K562 (cell line): ENCODE data around the gene CHPF2. TPM values are rescaled to one million over a fixed set of nuclear protein-coding genes. Genes with fewer than 3 reads are reported as not detected.
A peak's percentile ranks its signal among the peaks of the same experiment; 100 is the strongest.

Source experiments
- ATF1 ChIP-seq, 2 experiments: fragments of 450-650 bp in 1 of 2; IDR thresholded peaks; 2 replicates each; pipeline ENCODE4 v1.6.1; 2016; ENCODE audit warnings: missing compliant biosample characterization in 1 of 2, missing genetic modification characterization in 1 of 2
- ATF7 ChIP-seq: fragments of 450-650 bp; IDR thresholded peaks from 2 replicates; pipeline ENCODE4 v1.7.1; 2014; ENCODE audit warnings: mild to moderate bottlenecking, moderate library complexity
- BMI1 ChIP-seq: fragments of 150-350 bp; IDR thresholded peaks from 2 replicates; pipeline ENCODE4 v1.6.1; 2014; ENCODE audit warnings: low read length
- C11orf30 ChIP-seq: fragments of 450-650 bp; IDR thresholded peaks from 2 replicates; pipeline ENCODE4 v1.6.1; 2016; ENCODE audit warnings: low read depth, mild to moderate bottlenecking
- CBX8 ChIP-seq: fragments of 200-600 bp; sonication (generic); IDR thresholded peaks from 2 replicates; pipeline ENCODE4 v1.6.1; 2012; ENCODE audit warnings: borderline replicate concordance, mixed run types, low read depth, mild to moderate bottlenecking, moderate library complexity, mixed read lengths, low read length, control low read depth, inconsistent platforms; ENCODE audit not compliant: poor library complexity, severe bottlenecking; ENCODE audit errors: extremely low read depth
- DNMT1 ChIP-seq: fragments of 450-650 bp; IDR thresholded peaks from 2 replicates; pipeline ENCODE4 v1.6.1; 2016; ENCODE audit warnings: antibody characterized with exemption, mild to moderate bottlenecking
- FIP1L1 ChIP-seq: fragments of 200-400 bp; formaldehyde crosslinking; IDR thresholded peaks from 2 replicates; pipeline ENCODE4 v1.6.1; 2018; ENCODE audit warnings: mild to moderate bottlenecking, low read depth, low read length; ENCODE audit not compliant: poor library complexity, severe bottlenecking
- FOXK1 ChIP-seq: sonication (generic); formaldehyde crosslinking; IDR thresholded peaks from 2 replicates; pipeline ENCODE4 v1.8.0; 2022; ENCODE audit warnings: missing genetic modification reagents, mild to moderate bottlenecking, borderline replicate concordance
- FOXK2 ChIP-seq, 2 experiments: fragments of 450-650 bp; IDR thresholded peaks in 1 of 2; conservative IDR thresholded peaks in 1 of 2; 2 replicates each; pipeline ENCODE4 v1.6.1; 2016; ENCODE audit warnings: low read depth in 2 of 2, mild to moderate bottlenecking in 1 of 2
- HCFC1 ChIP-seq: IDR thresholded peaks from 2 replicates; pipeline ENCODE4 v1.6.1; 2012; ENCODE audit warnings: low read depth, low read length, improper control_type of control experiment
- KDM5B ChIP-seq: fragments of 200-600 bp; sonication (generic); IDR thresholded peaks from 2 replicates; pipeline ENCODE4 v1.6.1; 2012; ENCODE audit warnings: low read depth, mild to moderate bottlenecking, moderate library complexity, low read length, control low read depth, inconsistent platforms; ENCODE audit not compliant: insufficient replicate concordance
- NEUROD1 ChIP-seq: fragments of 150-350 bp; IDR thresholded peaks from 2 replicates; pipeline ENCODE4 v1.6.1; 2014; ENCODE audit warnings: borderline replicate concordance, low read length, low read depth; ENCODE audit not compliant: partially characterized antibody
- PBX2 ChIP-seq, 2 experiments: IDR thresholded peaks in 1 of 2; conservative IDR thresholded peaks in 1 of 2; 2 replicates each; pipeline ENCODE4 v1.6.1; 2016; ENCODE audit warnings: low read depth in 2 of 2, mild to moderate bottlenecking in 1 of 2, missing compliant biosample characterization in 1 of 2, missing genetic modification characterization in 1 of 2, moderate library complexity in 1 of 2
- PURB ChIP-seq: sonication (generic); formaldehyde crosslinking; IDR thresholded peaks from 2 replicates; pipeline ENCODE4 v1.9.0; 2021; ENCODE audit warnings: low read depth, mild to moderate bottlenecking, missing genetic modification reagents
- RB1 ChIP-seq: fragments of 450-650 bp; IDR thresholded peaks from 2 replicates; pipeline ENCODE4 v1.6.1; 2017; ENCODE audit warnings: low read depth, mild to moderate bottlenecking
- RBM14 ChIP-seq: fragments of 200-400 bp; formaldehyde crosslinking; IDR thresholded peaks from 2 replicates; pipeline ENCODE4 v1.6.1; 2018; ENCODE audit warnings: low read depth, mild to moderate bottlenecking, low read length, moderate library complexity, borderline replicate concordance; ENCODE audit not compliant: insufficient read depth
- SMARCA4 ChIP-seq: fragments of 450-650 bp; IDR thresholded peaks from 2 replicates; pipeline ENCODE4 v1.6.1; 2016
- ZNF143 ChIP-seq: sonication (generic); formaldehyde crosslinking; IDR thresholded peaks from 2 replicates; pipeline ENCODE4 v1.9.0; 2022; ENCODE audit warnings: mild to moderate bottlenecking, missing genetic modification reagents
- polyA plus RNA-seq, 8 experiments: library from polyadenylated mRNA; depleted of rRNA in 4 of 8; stranded (reverse) in 5 of 8; unstranded in 3 of 8; fragments of >200 nt; fragmentation: Nextera tagmentation in 2 of 8; fragmentation: Illumina TruSeq in 1 of 8; extraction: Ambion mirVana in 2 of 8; extraction: Trizol in 1 of 8; gene quantifications; 2 replicates each; pipeline versions ENCODE4 v1.2.1 to v1.2.3, GENCODE V29; 2011 to 2014; ENCODE audit warnings: inconsistent platforms in 1 of 8, missing spikeins in 1 of 8
- total RNA-seq, 7 experiments: library from RNA; depleted of rRNA in 6 of 7; stranded (reverse); fragments of >200 nt in 6 of 7; fragmentation: Illumina TruSeq in 2 of 7; extraction: Trizol in 2 of 7; gene quantifications; 2 replicates each; pipeline versions ENCODE4 v1.2.1 to v1.2.3, GENCODE V29; 2011 to 2021; ENCODE audit warnings: low replicate concordance in 1 of 7
- TF ChIP-seq, protein P1 (sequence below): sonication (generic); formaldehyde crosslinking; IDR thresholded peaks from 2 replicates; pipeline ENCODE4 v1.8.0; 2022; ENCODE audit warnings: mild to moderate bottlenecking, missing genetic modification reagents
- TF ChIP-seq, protein P2 (sequence below): fragments of 250-450 bp; sonication (Bioruptor Pico); IDR thresholded peaks from 2 replicates; pipeline ENCODE4 v1.9.0; 2021; ENCODE audit warnings: mild to moderate bottlenecking, inconsistent platforms

The CHPF2 gene
- total and polyA plus RNA-seq, 9 of the 15 experiments (the other 6 are each of a cell fraction or from before 2014, with no cell fraction given): 0.08 to 32.8 (median 10.5) TPM

GRCh38 chr7:151232091-151232916 lies at the start of gene CHPF2 (continued):
- TF ChIP-seq FOXK1 (CRISPR knock-in tag) (no peak), FOXK2 (conservative IDR thresholded peaks at IDR 0.05 in 1 of 2, IDR thresholded peaks at IDR 0.05 in 1 of 2; ENCODE audit: low read depth in 2 of 2) (no peak; a peak in 1 of 4 replicates), ATF7 (peak; percentile 74; the same call in 1 of the 2 replicates), CBX8 (no peak), PURB (CRISPR knock-in tag) (no peak), SMARCA4 (no peak), BMI1 (0 out of 2 replicates have a peak, but pooled peaks have one; percentile 25), ATF1 (CRISPR knock-in tag; IDR thresholded peaks at IDR 0.05) (no peak), ATF1 (tag; IDR thresholded peaks at IDR 0.05) (peak; percentile 62), DNMT1 (no peak), C11orf30 (peak; percentile 36; the same call in 1 of the 2 replicates), RB1 (peak; percentile 48), KDM5B (peak; percentile 93), HCFC1 (peak; percentile 66), NEUROD1 (peak; percentile 53), RBM14 (0 out of 2 replicates have a peak, but pooled peaks have one; percentile 55), PBX2 (CRISPR knock-in tag; IDR thresholded peaks at IDR 0.05; ENCODE audit: low read depth) (peak; percentile 99), PBX2 (tag; conservative IDR thresholded peaks at IDR 0.05; ENCODE audit: low read depth) (peak; percentile 96), FIP1L1 (peak; percentile 79), ZNF143 (0 out of 2 replicates have a peak, but pooled peaks have one; percentile 45)
- TF ChIP-seq, protein P1, sequence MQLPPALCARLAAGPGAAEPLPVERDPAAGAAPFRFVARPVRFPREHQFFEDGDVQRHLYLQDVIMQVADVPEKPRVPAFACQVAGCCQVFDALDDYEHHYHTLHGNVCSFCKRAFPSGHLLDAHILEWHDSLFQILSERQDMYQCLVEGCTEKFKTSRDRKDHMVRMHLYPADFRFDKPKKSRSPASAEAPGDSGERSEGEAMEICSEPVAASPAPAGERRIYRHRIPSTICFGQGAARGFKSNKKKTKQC (CRISPR knock-in tag): peak; percentile 45; the same call in 1 of the 2 replicates
- TF ChIP-seq, protein P2, sequence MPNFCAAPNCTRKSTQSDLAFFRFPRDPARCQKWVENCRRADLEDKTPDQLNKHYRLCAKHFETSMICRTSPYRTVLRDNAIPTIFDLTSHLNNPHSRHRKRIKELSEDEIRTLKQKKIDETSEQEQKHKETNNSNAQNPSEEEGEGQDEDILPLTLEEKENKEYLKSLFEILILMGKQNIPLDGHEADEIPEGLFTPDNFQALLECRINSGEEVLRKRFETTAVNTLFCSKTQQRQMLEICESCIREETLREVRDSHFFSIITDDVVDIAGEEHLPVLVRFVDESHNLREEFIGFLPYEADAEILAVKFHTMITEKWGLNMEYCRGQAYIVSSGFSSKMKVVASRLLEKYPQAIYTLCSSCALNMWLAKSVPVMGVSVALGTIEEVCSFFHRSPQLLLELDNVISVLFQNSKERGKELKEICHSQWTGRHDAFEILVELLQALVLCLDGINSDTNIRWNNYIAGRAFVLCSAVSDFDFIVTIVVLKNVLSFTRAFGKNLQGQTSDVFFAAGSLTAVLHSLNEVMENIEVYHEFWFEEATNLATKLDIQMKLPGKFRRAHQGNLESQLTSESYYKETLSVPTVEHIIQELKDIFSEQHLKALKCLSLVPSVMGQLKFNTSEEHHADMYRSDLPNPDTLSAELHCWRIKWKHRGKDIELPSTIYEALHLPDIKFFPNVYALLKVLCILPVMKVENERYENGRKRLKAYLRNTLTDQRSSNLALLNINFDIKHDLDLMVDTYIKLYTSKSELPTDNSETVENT: peak; percentile 88; the same call in 1 of the 2 replicates
